HG03575 (cell line): ENCODE measurements around the gene HOXB6.

Source experiments
- ATAC-seq: cut with Tn5 transposase; IDR thresholded peaks from one replicate; pipeline ENCODE4 v1.9.1; 2021; ENCODE audit not compliant: unreplicated experiment, insufficient number of reproducible peaks, low FRiP score; ENCODE audit errors: extremely low read depth

Gene HOXB6

DNA sequence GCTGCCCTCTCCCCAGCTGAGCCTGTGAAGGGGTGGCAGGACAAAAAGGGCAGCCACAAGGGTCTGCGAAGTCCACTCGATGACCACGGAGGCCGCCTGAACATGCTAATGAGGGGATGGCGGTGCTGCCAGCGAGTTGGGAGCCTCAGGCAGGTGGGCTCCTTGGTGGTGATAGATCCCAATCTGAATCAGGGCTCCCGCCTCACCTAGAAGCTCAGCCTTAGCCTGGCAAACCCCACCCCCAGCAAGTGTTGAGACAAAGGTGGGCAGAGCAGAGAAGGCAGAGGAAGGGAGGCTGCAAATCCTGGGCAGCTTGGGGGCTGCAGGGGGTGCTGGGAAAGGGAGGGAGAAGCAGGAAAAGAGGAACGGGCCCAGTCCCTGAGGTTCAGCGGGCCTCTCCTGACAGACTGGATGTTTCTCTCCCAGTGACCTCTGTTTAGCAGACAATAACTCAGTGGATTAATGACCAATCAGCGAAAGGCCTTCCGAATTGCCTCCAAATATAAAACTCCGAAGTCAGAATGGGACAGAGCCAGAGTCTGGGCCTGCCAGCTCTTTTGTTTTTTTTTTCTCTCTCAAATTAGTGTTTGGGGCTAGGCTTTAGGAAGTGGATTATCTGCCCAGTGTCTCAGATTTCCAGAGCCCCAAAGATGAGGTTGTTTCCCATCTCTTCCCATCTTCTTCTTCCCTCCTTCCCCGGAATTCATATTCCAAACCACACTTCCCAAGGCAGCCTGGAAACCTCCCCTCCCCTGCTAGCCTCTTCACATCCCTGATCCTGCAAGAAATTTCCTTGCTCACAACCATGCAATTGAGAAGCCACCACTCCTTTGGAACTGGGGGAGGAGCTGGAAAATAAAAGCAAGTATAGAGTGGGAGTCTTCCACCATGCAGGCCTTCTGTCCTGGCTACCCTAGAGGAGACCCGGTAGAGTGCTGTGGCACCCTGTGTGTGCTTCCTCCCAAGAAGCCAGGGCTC lies 44.7 kb downstream of the HOXB6 start:
- ATAC-seq = no peak

DNA sequence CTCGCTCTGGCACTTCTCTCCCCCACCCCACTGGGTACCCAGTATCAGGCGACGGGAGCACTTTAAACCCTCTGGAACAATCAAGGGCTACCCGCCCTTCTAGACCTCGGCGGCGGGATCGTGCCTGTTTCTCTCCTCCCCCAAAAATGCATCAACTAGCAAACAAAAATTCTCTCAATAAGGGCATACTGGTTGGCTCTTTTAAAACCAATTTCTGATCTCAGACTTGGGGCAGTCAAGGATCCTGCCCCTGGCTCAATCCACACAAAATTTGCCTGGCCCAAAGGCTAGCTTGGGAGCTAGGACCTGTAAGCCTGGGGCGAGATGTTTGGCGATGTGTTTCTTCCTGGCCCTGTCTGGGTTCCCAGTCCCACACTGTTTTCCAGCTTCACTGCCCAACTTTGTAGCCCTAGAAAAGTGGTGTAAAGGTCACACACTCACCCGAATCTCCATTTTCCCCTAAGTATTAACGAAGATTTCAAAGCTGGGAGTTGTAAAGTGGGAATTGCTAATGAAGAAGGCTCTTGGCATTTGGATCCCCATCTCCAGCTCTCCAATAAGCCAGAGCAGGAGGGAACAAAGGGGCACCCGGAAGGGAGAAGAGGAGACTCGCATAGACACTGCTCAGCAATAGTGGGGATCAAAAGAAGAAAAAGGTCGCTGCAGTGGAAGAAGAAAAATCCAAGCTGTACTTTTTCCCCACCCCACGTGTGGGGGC lies 45.5 kb downstream of the HOXB6 start:
- no peak for ATAC-seq

- ATAC-seq = no peak
These were observed 46.0 kb downstream of the HOXB6 start for GRCh38 chr17:48558831-48559121.

DNA sequence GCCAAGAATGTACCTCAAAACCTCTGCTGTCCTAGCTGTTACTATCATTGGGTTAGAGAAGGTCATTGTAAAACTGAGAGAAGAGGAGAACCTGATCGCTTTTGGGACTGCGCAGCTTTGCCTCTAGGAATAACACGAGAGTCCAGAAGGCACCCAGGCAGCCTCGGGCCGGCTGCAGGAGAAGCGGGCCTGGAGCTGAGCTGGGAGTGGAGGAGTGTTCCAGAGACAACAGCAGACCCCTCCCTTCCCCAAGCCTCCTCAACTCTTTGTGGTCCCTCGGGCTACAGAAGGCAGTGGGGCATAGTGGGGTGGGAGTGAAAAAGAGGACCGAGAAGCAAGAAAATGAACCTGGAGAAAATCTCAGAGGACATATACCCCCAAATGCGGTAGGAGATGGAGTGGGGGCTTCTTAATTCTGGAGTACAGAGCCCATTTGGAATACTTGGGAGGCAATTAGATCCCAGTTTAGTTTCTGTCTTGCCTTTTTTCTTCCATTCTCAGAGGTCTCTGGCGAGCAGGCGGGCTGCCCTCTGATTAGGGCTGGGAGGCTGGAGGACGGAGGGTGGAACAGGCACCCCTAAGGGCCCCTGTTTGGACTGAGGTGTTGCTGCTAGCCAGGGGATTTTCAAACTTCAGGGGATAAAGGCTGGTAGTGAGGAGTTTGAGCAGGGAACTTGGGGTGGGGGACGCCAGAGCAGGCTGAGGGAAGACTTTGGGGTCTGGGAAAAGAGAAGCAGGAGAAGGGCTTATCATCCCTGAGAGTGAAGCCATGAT lies 46.5 kb downstream of the HOXB6 start:
- ATAC-seq = no peak

GRCh38 chr17:48556576-48557401 lies 48.0 kb downstream of the HOXB6 start:
- no peak for ATAC-seq

GRCh38 chr17:48556229-48556575 lies 48.6 kb downstream of the HOXB6 start:
- no peak for ATAC-seq

DNA sequence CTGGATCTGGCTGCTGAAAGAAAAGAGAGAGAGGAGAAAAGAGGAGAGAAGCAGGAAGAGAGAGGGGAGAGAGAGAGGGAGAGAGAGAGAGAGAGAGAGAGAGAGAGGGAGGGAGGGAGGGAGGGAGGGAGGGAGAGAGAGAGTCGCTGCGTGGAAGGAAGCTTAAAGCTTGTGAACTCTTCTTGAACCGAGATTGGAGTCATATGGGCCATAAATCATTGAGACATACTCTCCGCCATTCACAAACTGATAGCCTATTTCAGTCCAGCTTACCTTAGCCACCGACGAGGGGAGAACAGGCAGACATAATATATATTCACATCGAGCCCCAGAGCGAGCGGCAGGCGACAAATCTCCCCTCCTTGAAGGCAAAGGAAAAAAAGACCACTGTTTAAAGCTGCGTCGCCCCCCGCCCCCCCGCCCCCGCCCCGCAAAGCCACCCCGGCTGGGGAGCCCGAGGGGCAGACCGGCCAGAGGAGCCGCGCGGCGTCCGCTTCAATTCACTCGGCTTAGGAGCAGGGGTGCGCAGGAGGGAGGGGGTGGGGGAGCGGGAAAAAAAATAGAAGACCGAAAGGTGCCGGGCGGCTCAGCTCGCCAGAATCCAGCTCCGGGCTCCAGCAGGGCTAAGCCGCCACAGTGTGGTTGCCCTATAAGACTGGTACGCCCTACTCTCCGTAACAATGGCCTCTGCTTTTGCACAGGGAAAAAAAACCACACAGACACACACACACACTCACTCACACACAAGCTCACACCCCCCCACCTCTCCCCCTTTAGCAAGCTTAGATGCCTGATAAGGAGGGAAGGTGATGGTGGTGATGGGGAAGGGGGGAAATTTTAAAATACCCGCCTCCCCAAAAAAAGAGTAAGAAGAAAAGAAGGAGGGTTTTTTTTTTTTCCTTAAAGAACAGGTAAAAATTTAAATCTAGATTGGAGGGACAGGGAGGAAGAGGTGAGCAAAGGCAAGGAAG lies 49.2 kb downstream of the HOXB6 start:
- ATAC-seq = no peak

DNA sequence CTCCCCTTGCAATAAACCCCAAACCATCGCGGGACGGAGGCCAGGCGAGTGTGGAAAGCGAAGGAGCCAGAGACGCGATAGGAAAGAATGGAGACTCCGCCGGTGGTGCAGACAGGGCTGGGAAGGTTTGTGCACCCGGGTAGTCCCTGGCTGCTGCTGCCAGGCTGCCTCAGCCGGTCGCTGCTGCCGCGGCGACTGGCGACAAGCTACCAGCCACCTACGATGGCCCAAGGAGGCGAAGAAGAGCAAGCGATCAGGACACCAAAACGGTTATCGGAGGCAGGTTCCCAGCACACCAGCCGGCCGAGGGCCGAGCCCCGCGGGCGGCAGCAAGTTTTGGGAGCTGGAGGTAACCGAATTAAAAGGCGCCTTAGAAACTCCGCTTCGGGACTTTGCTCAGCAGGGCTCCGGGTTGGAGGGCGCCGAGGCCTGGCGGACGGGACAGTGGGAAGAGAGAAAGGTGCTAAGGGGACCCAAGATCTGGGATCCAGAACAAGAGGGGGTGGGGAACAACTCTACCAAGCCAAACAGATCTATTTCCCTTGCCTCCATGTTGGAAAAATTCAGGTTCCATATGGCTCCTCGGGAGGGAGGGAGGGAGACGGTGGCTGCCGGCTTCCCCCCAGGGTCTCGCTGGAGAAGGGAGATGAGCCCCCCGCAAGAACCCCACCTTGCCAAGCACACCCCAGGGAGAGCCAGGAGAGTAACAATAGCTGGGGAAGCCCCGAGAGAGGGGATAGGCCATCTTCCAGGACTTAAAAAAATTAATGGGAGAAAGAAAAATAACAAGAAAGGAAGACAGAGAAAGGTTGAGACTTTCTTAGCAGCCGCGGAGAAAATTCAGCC lies 50.2 kb downstream of the HOXB6 start:
- ATAC-seq = no peak

DNA sequence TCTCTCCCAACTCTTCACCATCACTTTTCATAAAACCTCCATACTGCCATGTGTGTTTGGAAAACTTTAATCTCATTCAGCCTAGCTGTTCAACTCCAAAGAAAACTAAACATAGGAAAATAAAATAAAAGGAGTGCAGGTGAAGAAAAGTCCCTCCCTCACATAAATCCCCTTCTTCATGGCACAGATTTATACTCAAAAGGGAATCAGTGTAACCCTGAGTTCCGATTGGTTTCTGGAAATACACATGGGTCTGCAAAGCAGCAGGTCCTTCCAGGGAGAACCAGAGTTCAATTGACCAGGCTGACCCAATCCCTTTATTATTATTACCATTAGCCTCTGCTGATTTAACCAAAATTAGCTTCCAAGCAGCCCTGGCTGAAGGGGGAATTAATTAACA lies 51.0 kb downstream of the HOXB6 start:
- ATAC-seq = no peak

DNA sequence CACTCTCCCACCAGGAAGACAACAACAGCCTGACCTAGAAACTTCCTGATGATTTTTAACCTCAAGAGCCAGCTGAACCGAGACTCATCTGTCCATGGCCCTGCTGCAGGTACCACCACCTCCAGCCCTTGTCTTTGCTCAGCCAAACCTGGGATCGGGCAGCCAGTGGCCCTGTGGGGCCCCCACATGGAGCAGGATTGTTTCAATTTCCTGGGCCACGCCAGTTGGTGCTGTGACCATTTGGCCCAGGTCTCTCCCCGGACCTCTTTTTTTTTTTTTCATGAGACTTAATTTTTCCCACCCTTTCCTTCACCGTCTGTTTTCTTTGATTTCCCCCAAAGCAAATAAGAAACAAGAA lies 51.6 kb downstream of the HOXB6 start:
- no peak for ATAC-seq

DNA sequence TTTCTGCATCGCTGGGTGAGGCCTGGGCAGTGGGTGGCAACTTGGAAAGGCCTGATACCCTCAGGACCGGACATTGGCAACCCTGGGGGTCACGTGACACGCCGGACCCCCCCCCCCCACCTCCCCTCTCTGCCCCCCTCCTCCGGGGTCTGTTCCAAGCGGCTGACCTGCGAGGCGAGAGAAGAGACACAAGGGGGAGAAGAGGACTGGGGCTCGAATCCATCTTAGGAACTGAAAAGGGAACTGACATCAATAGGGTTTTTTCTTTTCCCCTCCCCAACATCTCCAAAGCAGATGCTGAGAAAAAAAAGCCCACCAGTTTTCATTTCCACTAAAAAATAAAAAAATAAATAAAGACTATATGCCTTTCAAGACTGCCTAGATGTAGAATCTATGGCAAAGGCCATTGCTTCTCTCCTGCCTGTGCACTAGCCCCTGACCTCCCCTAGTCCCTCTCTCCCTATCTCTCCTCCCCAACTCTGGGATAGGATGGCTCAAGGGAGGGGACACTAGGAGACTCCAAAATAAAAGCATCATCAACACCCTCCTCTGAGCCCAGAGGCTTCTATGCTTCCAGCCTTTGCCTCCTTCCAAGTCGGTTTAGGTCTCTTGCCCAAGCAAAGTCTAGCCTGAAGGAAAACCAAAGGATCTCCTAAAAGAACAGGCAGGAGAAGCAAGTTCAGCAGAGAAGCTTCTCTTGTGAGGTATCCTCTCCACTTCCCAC lies 52.2 kb downstream of the HOXB6 start:
- ATAC-seq = no peak

GRCh38 chr17:48551596-48552465 lies 53.0 kb downstream of the HOXB6 start:
- ATAC-seq = no peak

DNA sequence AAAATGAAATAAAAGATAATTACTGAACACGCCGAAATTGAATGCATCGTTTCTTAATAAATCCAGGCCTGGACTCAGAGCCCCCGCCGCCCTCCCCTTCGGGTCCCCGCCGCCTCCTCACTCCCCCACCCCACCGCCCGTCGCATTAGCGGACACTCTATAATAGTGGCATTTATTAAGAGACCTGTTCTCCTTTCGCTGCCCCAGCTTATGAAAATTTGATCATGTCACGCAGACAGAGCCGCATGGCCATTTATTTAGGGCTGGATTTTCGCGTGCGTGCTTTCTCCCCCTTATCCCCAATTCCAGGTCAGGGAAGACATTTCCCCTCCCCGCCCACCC lies 53.6 kb downstream of the HOXB6 start:
- ATAC-seq = no peak

- no peak for ATAC-seq
These were observed 54.1 kb downstream of the HOXB6 start for GRCh38 chr17:48550502-48551213.

- ATAC-seq = no peak
These were observed 54.8 kb downstream of the HOXB6 start for GRCh38 chr17:48549914-48550501.
